Central memory CD8-positive, alpha-beta T cell (primary cell): ENCODE measurements around the gene CDH7.

Experiments used
- ATAC-seq: fragments of 150-1000 bp; cut with Tn5 transposase; replicated peaks from 2 replicates; pipeline ENCODE4 v1.10.0; 2022; ENCODE audit warnings: mild to moderate bottlenecking, moderate FRiP score, moderate number of reproducible peaks; ENCODE audit not compliant: poor library complexity, severe bottlenecking; ENCODE audit errors: extremely low read depth
- DNase-seq, 2 donors: peaks; one replicate each; pipeline ENCODE4 v3.0.0; 2021; ENCODE audit warnings: low spot score in 2 of 2
- H3K27ac Mint-ChIP-seq: one replicate; pipeline ENCODE4 v1.8.0; 2022; ENCODE audit warnings: low read depth, mild to moderate bottlenecking, moderate library complexity, mixed read lengths
- H3K27me3 Mint-ChIP-seq: one replicate; pipeline ENCODE4 v1.8.0; 2022; ENCODE audit warnings: mixed read lengths
- H3K36me3 Mint-ChIP-seq: one replicate; pipeline ENCODE4 v1.8.0; 2022; ENCODE audit warnings: mild to moderate bottlenecking, moderate library complexity, mixed read lengths; ENCODE audit not compliant: insufficient read depth
- H3K4me1 Mint-ChIP-seq: one replicate; pipeline ENCODE4 v1.8.0; 2022; ENCODE audit warnings: mixed read lengths
- H3K4me3 Mint-ChIP-seq: one replicate; pipeline ENCODE4 v1.8.0; 2022; ENCODE audit warnings: mild to moderate bottlenecking, moderate library complexity, mixed read lengths
- H3K9me3 Mint-ChIP-seq: one replicate; pipeline ENCODE4 v1.8.0; 2022; ENCODE audit warnings: mixed read lengths

CDH7 gene

GRCh38 chr18:65938592-65939372, 188.0 kb downstream of the CDH7 start:
- H3K4me1 Mint-ChIP-seq = no peaks in the 10 kb centered on the region
- H3K27me3 Mint-ChIP-seq = no peaks in the 10 kb centered on the region
- ATAC-seq (no peak), DNase-seq (no peak)
- H3K4me3 Mint-ChIP-seq = no peak overlapping the region
- peaks cover 29% of the 10 kb centered on the region for H3K9me3 Mint-ChIP-seq
- H3K36me3 Mint-ChIP-seq = no peaks in the 10 kb centered on the region
- H3K27ac Mint-ChIP-seq = no peak overlapping the region
